ENCODE data around the gene PLCZ1. TPM values are rescaled to one million over a fixed set of nuclear protein-coding genes. Genes with fewer than 3 reads are reported as not detected.

PLCZ1 gene
- total RNA-seq, 3 donors from 2014 or later (not counting 1 experiment from before 2014, with no cell fraction given) = not detected

- Histone ChIP-seq H3K4me1 (ENCODE audit: control insufficient read depth, insufficient read depth, low read length) (no peaks in the 10 kb centered on the region), H3K36me3 (ENCODE audit: control insufficient read depth, insufficient read depth, low read length) (no peaks in the 10 kb centered on the region), H3K27ac (ENCODE audit: low read length) (no peak overlapping the region), H3K9me3 (ENCODE audit: control insufficient read depth, insufficient read depth, low read length) (no peaks in the 10 kb centered on the region), H3K4me3 (ENCODE audit: low read length) (no peak overlapping the region), H3K27me3 (ENCODE audit: control insufficient read depth, insufficient read depth, low read length) (no peaks in the 10 kb centered on the region)
- intact Hi-C loops (cut with micrococcal nuclease) = no loop called here
- WGBS (ENCODE audit: insufficient coverage) = 82% methylated on average over 1 of the region's 1 CpG
- no peaks in the 10 kb centered on the region for H3K36me3 Mint-ChIP-seq
- no peaks in the 10 kb centered on the region for H3K27me3 Mint-ChIP-seq (ENCODE audit: low read depth in 2 of 2)
- H3K9me3 Mint-ChIP-seq = peaks cover 15 to 20% of the 10 kb centered on the region in 2 donors
- H3K4me1 Mint-ChIP-seq = no peaks in the 10 kb centered on the region
- TF ChIP-seq, protein P1, sequence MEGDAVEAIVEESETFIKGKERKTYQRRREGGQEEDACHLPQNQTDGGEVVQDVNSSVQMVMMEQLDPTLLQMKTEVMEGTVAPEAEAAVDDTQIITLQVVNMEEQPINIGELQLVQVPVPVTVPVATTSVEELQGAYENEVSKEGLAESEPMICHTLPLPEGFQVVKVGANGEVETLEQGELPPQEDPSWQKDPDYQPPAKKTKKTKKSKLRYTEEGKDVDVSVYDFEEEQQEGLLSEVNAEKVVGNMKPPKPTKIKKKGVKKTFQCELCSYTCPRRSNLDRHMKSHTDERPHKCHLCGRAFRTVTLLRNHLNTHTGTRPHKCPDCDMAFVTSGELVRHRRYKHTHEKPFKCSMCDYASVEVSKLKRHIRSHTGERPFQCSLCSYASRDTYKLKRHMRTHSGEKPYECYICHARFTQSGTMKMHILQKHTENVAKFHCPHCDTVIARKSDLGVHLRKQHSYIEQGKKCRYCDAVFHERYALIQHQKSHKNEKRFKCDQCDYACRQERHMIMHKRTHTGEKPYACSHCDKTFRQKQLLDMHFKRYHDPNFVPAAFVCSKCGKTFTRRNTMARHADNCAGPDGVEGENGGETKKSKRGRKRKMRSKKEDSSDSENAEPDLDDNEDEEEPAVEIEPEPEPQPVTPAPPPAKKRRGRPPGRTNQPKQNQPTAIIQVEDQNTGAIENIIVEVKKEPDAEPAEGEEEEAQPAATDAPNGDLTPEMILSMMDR (IDR thresholded peaks at IDR 0.05) = no peak
- no peak overlapping the region for H3K27ac Mint-ChIP-seq
- no peak for DNase-seq
- H3K4me3 Mint-ChIP-seq = no peak overlapping the region
- ATAC-seq = no peak
Observed at GRCh38 chr12:18721452-18721851, 16.4 kb downstream of the PLCZ1 start.

DNA sequence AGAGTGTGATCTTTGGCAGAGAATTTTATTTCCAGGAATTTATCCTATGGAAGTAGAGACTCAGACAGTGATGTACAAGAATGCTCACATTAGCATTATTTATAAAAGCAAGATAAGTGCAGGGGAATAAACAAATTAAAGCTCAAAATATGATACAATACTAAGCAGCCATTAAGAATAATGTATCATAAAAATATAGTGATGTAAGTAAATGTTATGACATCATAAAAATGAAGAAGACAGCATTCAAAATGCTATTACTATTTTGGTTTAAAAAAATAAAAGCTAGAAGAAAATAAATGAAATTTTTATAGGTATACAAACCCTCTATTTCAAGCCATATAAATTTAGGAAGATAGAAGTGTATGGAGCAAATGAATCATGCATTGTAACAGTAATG lies 17.1 kb downstream of the PLCZ1 start:
- Mint-ChIP-seq H3K4me3 (no peak overlapping the region), H3K4me1 (no peaks in the 10 kb centered on the region), H3K36me3 (no peaks in the 10 kb centered on the region), H3K27me3 (ENCODE audit: low read depth in 2 of 2) (no peaks in the 10 kb centered on the region), H3K9me3 (peaks cover 15 to 19% of the 10 kb centered on the region in 2 donors), H3K27ac (no peak overlapping the region)
- DNase-seq (no peak), ATAC-seq (no peak)
- H3K36me3 ChIP-seq (ENCODE audit: control insufficient read depth, insufficient read depth, low read length) = no peaks in the 10 kb centered on the region
- no peak overlapping the region for H3K4me3 ChIP-seq (ENCODE audit: low read length)
- no peaks in the 10 kb centered on the region for H3K4me1 ChIP-seq (ENCODE audit: control insufficient read depth, insufficient read depth, low read length)
- H3K27ac ChIP-seq (ENCODE audit: low read length) = no peak overlapping the region
- TF ChIP-seq, protein P1 (IDR thresholded peaks at IDR 0.05) = no peak
- H3K9me3 ChIP-seq (ENCODE audit: control insufficient read depth, insufficient read depth, low read length) = no peaks in the 10 kb centered on the region
- intact Hi-C loops (cut with micrococcal nuclease) = no loop called here
- no peaks in the 10 kb centered on the region for H3K27me3 ChIP-seq (ENCODE audit: control insufficient read depth, insufficient read depth, low read length)

- Mint-ChIP-seq H3K27ac (no peak overlapping the region), H3K36me3 (no peaks in the 10 kb centered on the region), H3K9me3 (peaks cover 14 to 15% of the 10 kb centered on the region in 2 donors), H3K4me3 (no peak overlapping the region), H3K4me1 (no peaks in the 10 kb centered on the region), H3K27me3 (ENCODE audit: low read depth in 2 of 2) (no peaks in the 10 kb centered on the region)
- 89% methylated on average over 2 of the region's 3 CpGs for WGBS (ENCODE audit: insufficient coverage)
- Histone ChIP-seq H3K27ac (ENCODE audit: low read length) (no peak overlapping the region), H3K9me3 (ENCODE audit: control insufficient read depth, insufficient read depth, low read length) (no peaks in the 10 kb centered on the region), H3K36me3 (ENCODE audit: control insufficient read depth, insufficient read depth, low read length) (no peaks in the 10 kb centered on the region), H3K27me3 (ENCODE audit: control insufficient read depth, insufficient read depth, low read length) (no peaks in the 10 kb centered on the region), H3K4me1 (ENCODE audit: control insufficient read depth, insufficient read depth, low read length) (no peaks in the 10 kb centered on the region), H3K4me3 (ENCODE audit: low read length) (no peak overlapping the region)
- ATAC-seq (no peak), DNase-seq (no peak)
- intact Hi-C loops (cut with micrococcal nuclease) = no loop called here
- TF ChIP-seq, protein P1 (IDR thresholded peaks at IDR 0.05) = no peak
Observed at GRCh38 chr12:18719922-18720510, 17.8 kb downstream of the PLCZ1 start.

- ATAC-seq (no peak), DNase-seq (no peak)
- Mint-ChIP-seq H3K4me3 (no peak overlapping the region), H3K27ac (no peak overlapping the region), H3K36me3 (no peaks in the 10 kb centered on the region), H3K4me1 (no peaks in the 10 kb centered on the region), H3K27me3 (ENCODE audit: low read depth in 2 of 2) (no peaks in the 10 kb centered on the region), H3K9me3 (peaks cover 7 to 10% of the 10 kb centered on the region in 2 donors)
- Histone ChIP-seq H3K27ac (ENCODE audit: low read length) (no peak overlapping the region), H3K9me3 (ENCODE audit: control insufficient read depth, insufficient read depth, low read length) (no peaks in the 10 kb centered on the region), H3K4me1 (ENCODE audit: control insufficient read depth, insufficient read depth, low read length) (no peaks in the 10 kb centered on the region), H3K4me3 (ENCODE audit: low read length) (no peak overlapping the region), H3K27me3 (ENCODE audit: control insufficient read depth, insufficient read depth, low read length) (no peaks in the 10 kb centered on the region), H3K36me3 (ENCODE audit: control insufficient read depth, insufficient read depth, low read length) (no peaks in the 10 kb centered on the region)
- intact Hi-C loops (cut with micrococcal nuclease) = no loop called here
- TF ChIP-seq, protein P1 (IDR thresholded peaks at IDR 0.05) = no peak
Observed at GRCh38 chr12:18718462-18718861, 19.4 kb downstream of the PLCZ1 start.
